Measurements from ENCODE around the gene IFITM5.

IFITM5 gene

GRCh38 chr11:282630-283360 is 16.5 kb downstream of the IFITM5 start:
- DNase-seq (ENCODE audit: low read depth): no peak
- H3K36me3 ChIP-seq (ENCODE audit: control insufficient read depth, insufficient read depth, low read length, severe bottlenecking): no peaks in the 10 kb centered on the region
- H3K4me3 ChIP-seq (ENCODE audit: low read length): no peak overlapping the region
- H3K9me3 ChIP-seq (ENCODE audit: control insufficient read depth, low read length): no peaks in the 10 kb centered on the region
- no peak overlapping the region for H3K9ac ChIP-seq (ENCODE audit: low read length)
- H3K27me3 ChIP-seq (replicated peaks; ENCODE audit: control insufficient read depth, insufficient read depth, low read length): peaks cover 50% of the 10 kb centered on the region
- H3K4me1 ChIP-seq (ENCODE audit: control insufficient read depth, insufficient read depth, low read length): no peaks in the 10 kb centered on the region

GRCh38 chr11:282171-282570 is 17.2 kb downstream of the IFITM5 start:
- no peaks in the 10 kb centered on the region for H3K9me3 ChIP-seq (ENCODE audit: control insufficient read depth, low read length)
- H3K36me3 ChIP-seq (ENCODE audit: control insufficient read depth, insufficient read depth, low read length, severe bottlenecking): no peaks in the 10 kb centered on the region
- peaks cover 51% of the 10 kb centered on the region for H3K27me3 ChIP-seq (replicated peaks; ENCODE audit: control insufficient read depth, insufficient read depth, low read length)
- no peak overlapping the region for H3K9ac ChIP-seq (ENCODE audit: low read length)
- no peak for DNase-seq (ENCODE audit: low read depth)
- no peak overlapping the region for H3K4me3 ChIP-seq (ENCODE audit: low read length)
- no peaks in the 10 kb centered on the region for H3K4me1 ChIP-seq (ENCODE audit: control insufficient read depth, insufficient read depth, low read length)

DNA sequence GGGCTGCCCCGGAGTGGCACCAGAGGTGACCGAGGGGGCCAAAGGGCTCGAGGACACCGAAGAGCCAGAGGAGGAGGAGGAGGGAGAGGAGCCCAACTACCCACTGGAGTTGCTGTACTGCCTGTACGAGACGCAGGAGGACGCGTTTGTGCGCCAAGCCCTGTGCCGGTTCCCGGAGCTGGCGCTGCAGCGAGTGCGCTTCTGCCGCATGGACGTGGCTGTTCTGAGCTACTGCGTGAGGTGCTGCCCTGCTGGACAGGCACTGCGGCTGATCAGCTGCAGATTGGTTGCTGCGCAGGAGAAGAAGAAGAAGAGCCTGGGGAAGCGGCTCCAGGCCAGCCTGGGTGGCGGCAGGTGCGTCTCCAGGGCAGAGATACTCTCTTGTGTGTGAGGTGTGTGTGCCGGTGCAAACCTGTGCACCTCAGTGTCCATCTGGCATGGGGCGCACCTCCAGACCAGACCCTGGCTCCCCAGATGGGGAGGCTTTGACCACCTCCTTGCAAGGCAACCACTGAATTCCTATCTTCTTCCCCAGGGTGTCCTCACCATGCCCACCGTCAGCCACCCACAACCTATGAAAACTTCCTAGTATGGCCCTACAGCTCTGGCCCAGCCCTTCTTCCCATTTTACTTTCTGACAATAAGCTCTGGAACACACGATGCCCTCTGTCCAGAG is 17.7 kb downstream of the IFITM5 start:
- Histone ChIP-seq H3K4me3 (ENCODE audit: low read length) (no peak overlapping the region), H3K9ac (ENCODE audit: low read length) (no peak overlapping the region), H3K27me3 (replicated peaks; ENCODE audit: control insufficient read depth, insufficient read depth, low read length) (peaks cover 51% of the 10 kb centered on the region), H3K9me3 (ENCODE audit: control insufficient read depth, low read length) (no peaks in the 10 kb centered on the region), H3K4me1 (ENCODE audit: control insufficient read depth, insufficient read depth, low read length) (no peaks in the 10 kb centered on the region), H3K36me3 (ENCODE audit: control insufficient read depth, insufficient read depth, low read length, severe bottlenecking) (no peaks in the 10 kb centered on the region)
- no peak for DNase-seq (ENCODE audit: low read depth)

- Histone ChIP-seq H3K4me3 (ENCODE audit: low read length) (no peak overlapping the region), H3K9me3 (ENCODE audit: control insufficient read depth, low read length) (peaks cover 6% of the 10 kb centered on the region), H3K9ac (ENCODE audit: low read length) (no peak overlapping the region), H3K4me1 (ENCODE audit: control insufficient read depth, insufficient read depth, low read length) (no peaks in the 10 kb centered on the region), H3K36me3 (ENCODE audit: control insufficient read depth, insufficient read depth, low read length, severe bottlenecking) (no peaks in the 10 kb centered on the region), H3K27me3 (replicated peaks; ENCODE audit: control insufficient read depth, insufficient read depth, low read length) (peaks cover 51% of the 10 kb centered on the region)
- no peak for DNase-seq (ENCODE audit: low read depth)
Measured at GRCh38 chr11:280706-281485, 18.4 kb downstream of the IFITM5 start.

- Histone ChIP-seq H3K36me3 (ENCODE audit: control insufficient read depth, insufficient read depth, low read length, severe bottlenecking) (no peaks in the 10 kb centered on the region), H3K9ac (ENCODE audit: low read length) (no peak overlapping the region), H3K4me3 (ENCODE audit: low read length) (no peak overlapping the region), H3K4me1 (ENCODE audit: control insufficient read depth, insufficient read depth, low read length) (no peaks in the 10 kb centered on the region), H3K9me3 (ENCODE audit: control insufficient read depth, low read length) (peaks cover 10% of the 10 kb centered on the region), H3K27me3 (replicated peaks; ENCODE audit: control insufficient read depth, insufficient read depth, low read length) (peaks cover 46% of the 10 kb centered on the region)
- peak; percentile 51 for DNase-seq (ENCODE audit: low read depth)
Measured at GRCh38 chr11:279966-280705, 19.2 kb downstream of the IFITM5 start.

DNA sequence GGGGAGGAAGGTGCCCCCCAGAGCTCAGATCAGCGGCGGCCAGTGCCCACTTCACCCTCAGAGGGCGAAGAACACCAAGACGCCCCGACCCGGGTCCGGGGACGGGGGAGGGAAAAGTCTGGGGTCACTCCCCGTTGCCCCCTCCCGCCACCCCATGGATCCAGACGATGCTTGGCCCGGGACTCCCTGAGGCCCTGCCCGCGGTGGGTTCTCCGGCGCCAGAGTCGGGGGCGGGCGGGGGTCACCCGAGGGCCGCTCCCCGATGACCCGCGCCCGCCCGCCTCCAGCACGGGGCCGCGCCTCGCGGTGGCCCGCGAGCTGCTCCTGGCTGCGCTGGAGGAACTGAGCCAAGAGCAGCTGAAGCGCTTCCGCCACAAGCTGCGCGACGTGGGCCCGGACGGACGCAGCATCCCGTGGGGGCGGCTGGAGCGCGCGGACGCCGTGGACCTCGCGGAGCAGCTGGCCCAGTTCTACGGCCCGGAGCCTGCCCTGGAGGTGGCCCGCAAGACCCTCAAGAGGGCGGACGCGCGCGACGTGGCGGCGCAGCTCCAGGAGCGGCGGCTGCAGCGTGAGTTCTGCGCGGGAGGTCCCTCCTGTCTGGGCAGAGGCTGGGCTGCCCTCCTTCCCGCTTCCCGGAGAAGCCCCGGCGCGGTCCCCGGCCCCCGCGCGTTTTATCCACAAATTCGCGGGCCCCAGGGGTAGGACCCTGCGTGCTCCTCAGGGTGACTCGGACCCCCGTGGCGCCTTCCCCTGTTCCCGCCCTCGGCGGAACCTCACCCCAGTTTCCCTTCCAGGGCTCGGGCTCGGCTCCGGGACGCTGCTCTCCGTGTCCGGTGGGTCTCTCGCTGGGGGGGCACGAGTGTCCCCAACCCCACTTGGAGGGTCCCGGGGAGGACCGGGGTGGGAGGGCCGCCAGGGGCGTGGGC is 20.0 kb downstream of the IFITM5 start:
- H3K36me3 ChIP-seq (ENCODE audit: control insufficient read depth, insufficient read depth, low read length, severe bottlenecking): no peaks in the 10 kb centered on the region
- no peak overlapping the region for H3K9ac ChIP-seq (ENCODE audit: low read length)
- H3K4me1 ChIP-seq (ENCODE audit: control insufficient read depth, insufficient read depth, low read length): no peaks in the 10 kb centered on the region
- H3K27me3 ChIP-seq (replicated peaks; ENCODE audit: control insufficient read depth, insufficient read depth, low read length): peaks cover 52% of the 10 kb centered on the region
- peaks cover 16% of the 10 kb centered on the region for H3K9me3 ChIP-seq (ENCODE audit: control insufficient read depth, low read length)
- H3K4me3 ChIP-seq (ENCODE audit: low read length): no peak overlapping the region
- no peak for DNase-seq (ENCODE audit: low read depth)

GRCh38 chr11:278001-278951 is 21.1 kb downstream of the IFITM5 start, which contains the start of gene NLRP6:
Gene NLRP6, plus strand, starts transcription at chr11:278407. Its CDS starts 163 bp downstream, at chr11:278570.
- Histone ChIP-seq H3K9me3 (ENCODE audit: control insufficient read depth, low read length) (peaks cover 16% of the 10 kb centered on the region), H3K36me3 (ENCODE audit: control insufficient read depth, insufficient read depth, low read length, severe bottlenecking) (no peaks in the 10 kb centered on the region), H3K4me1 (ENCODE audit: control insufficient read depth, insufficient read depth, low read length) (no peaks in the 10 kb centered on the region), H3K9ac (ENCODE audit: low read length) (no peak within 1 kb of the TSS), H3K4me3 (ENCODE audit: low read length) (no peak within 1 kb of the TSS), H3K27me3 (replicated peaks; ENCODE audit: control insufficient read depth, insufficient read depth, low read length) (peaks cover 49% of the 10 kb centered on the region)
- DNase-seq (ENCODE audit: low read depth): no peak

- Histone ChIP-seq H3K4me3 (ENCODE audit: low read length) (no peak overlapping the region), H3K27me3 (replicated peaks; ENCODE audit: control insufficient read depth, insufficient read depth, low read length) (peaks cover 52% of the 10 kb centered on the region), H3K9ac (ENCODE audit: low read length) (no peak overlapping the region), H3K36me3 (ENCODE audit: control insufficient read depth, insufficient read depth, low read length, severe bottlenecking) (no peaks in the 10 kb centered on the region), H3K9me3 (ENCODE audit: control insufficient read depth, low read length) (peaks cover 16% of the 10 kb centered on the region), H3K4me1 (ENCODE audit: control insufficient read depth, insufficient read depth, low read length) (no peaks in the 10 kb centered on the region)
- DNase-seq (ENCODE audit: low read depth): no peak
Measured at GRCh38 chr11:276219-276618, 23.1 kb downstream of the IFITM5 start.

DNA sequence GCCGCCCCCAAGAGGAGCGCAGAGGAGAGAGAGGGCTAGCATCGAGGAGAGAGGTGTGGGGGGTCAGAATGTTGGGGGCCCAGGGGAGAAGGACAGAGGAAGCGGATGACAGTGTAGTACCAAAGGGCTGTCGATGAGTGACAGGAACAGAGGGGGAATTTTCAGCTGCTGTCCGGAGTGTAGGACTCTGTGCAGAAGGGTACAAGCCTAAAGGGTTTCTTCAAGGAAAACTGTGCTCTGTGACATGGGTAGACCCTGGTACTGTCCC is 26.5 kb downstream of the IFITM5 start:
- DNase-seq (ENCODE audit: low read depth): no peak
- Histone ChIP-seq H3K27me3 (replicated peaks; ENCODE audit: control insufficient read depth, insufficient read depth, low read length) (peaks cover 49% of the 10 kb centered on the region), H3K9me3 (ENCODE audit: control insufficient read depth, low read length) (peaks cover 16% of the 10 kb centered on the region)

More for the DNA sequence above, 26.5 kb downstream of the IFITM5 start:
- Histone ChIP-seq H3K36me3 (ENCODE audit: control insufficient read depth, insufficient read depth, low read length, severe bottlenecking) (no peaks in the 10 kb centered on the region), H3K4me3 (ENCODE audit: low read length) (no peak overlapping the region), H3K4me1 (ENCODE audit: control insufficient read depth, insufficient read depth, low read length) (peaks cover 8% of the 10 kb centered on the region), H3K9ac (ENCODE audit: low read length) (no peak overlapping the region)
